ENCODE data around the gene TMC1.

- TF ChIP-seq CTCF (IDR thresholded peaks at IDR 0.05): no peak
- no peak for TF ChIP-seq POLR2AphosphoS5 (IDR thresholded peaks at IDR 0.05)
- no peak for TF ChIP-seq POLR2A (IDR thresholded peaks at IDR 0.05)
Observed at GRCh38 chr9:72658703-72659102, 137.3 kb downstream of the TMC1 start.

Measured in transverse colon (tissue), 4 donors.